ENCODE measurements around the gene RARG. TPM values are rescaled to one million over a fixed set of nuclear protein-coding genes. Genes with fewer than 3 reads are reported as not detected.

RARG gene
- total and polyA plus RNA-seq, 2 of the 8 experiments (the other 6 are each of a cell fraction or from before 2014, with no cell fraction given), result 68.6 to 68.9 TPM

- FAIRE-seq, result no peak
- Histone ChIP-seq H3K14ac (ENCODE audit: insufficient read length) (no peak overlapping the region), H3K79me2 (ENCODE audit: control insufficient read depth in 1 of 2, insufficient read depth in 2 of 2, low read length in 2 of 2) (no peaks in the 10 kb centered on the region; a peak in 1 of 4 replicates), H2BK15ac (ENCODE audit: low read length) (no peak overlapping the region), H2AFZ (ENCODE audit: low read length) (no peak overlapping the region), H3K4ac (replicated peaks; ENCODE audit: insufficient read length, low read depth, low read length) (no peak overlapping the region), H4K5ac (ENCODE audit: insufficient read length, low read depth, low read length) (no peak overlapping the region), H4K91ac (replicated peaks; ENCODE audit: insufficient read length, low read length) (no peak overlapping the region), H3K18ac (ENCODE audit: extremely low read depth, low read length) (no peak overlapping the region), H4K20me1 (replicated peaks in 1 of 2; ENCODE audit: control insufficient read depth in 1 of 2, insufficient read depth in 2 of 2, low read length in 2 of 2) (peaks cover 4 to 8% of the 10 kb centered on the region in 2 experiments), H3K23me2 (ENCODE audit: low read depth, low read length) (peaks cover 8% of the 10 kb centered on the region), H3K27me3 (replicated peaks in 1 of 4; ENCODE audit: control insufficient read depth in 3 of 4, extremely low read depth in 1 of 4, insufficient read depth in 3 of 4, low read length in 3 of 4) (peaks cover 14 to 69% (median 50%) of the 10 kb centered on the region in 4 experiments), H3K9ac (replicated peaks in 1 of 4; ENCODE audit: extremely low read depth in 1 of 4, low read depth in 3 of 4, low read length in 3 of 4) (no peak overlapping the region), H3K9me3 (ENCODE audit: insufficient read depth in 2 of 2, low read depth in 1 of 2, low read length in 1 of 2) (no peaks in the 10 kb centered on the region), H3K56ac (replicated peaks; ENCODE audit: insufficient read length, low read depth, low read length) (no peak overlapping the region), H3K23ac (ENCODE audit: insufficient read length) (no peak overlapping the region), H3K27ac (ENCODE audit: low read depth, low read length) (no peak overlapping the region), H3K4me2 (ENCODE audit: insufficient read depth in 1 of 2, low read depth in 2 of 2, low read length in 2 of 2) (no peak overlapping the region), H3K4me3 (ENCODE audit: extremely low read depth in 1 of 4, insufficient read depth in 2 of 4, low read depth in 3 of 4, low read length in 4 of 4) (no peak overlapping the region), H3K4me1 (replicated peaks in 1 of 4; ENCODE audit: control insufficient read depth in 3 of 4, insufficient read depth in 4 of 4, low read length in 3 of 4) (peaks cover 1 to 10% (median 6%) of the 10 kb centered on the region in 4 experiments; a peak in 6 of 7 replicates), H3K79me1 (ENCODE audit: low read depth, low read length) (no peaks in the 10 kb centered on the region), H3K36me3 (ENCODE audit: control insufficient read depth in 2 of 4, insufficient read depth in 4 of 4, low read length in 3 of 4) (peaks cover 0 to under 1% (median 0%) of the 10 kb centered on the region in 4 experiments; a peak in 1 of 8 replicates), H4K8ac (ENCODE audit: extremely low read depth, insufficient read depth, low read length) (no peak overlapping the region), H2AK5ac (ENCODE audit: low read depth, low read length) (no peak overlapping the region), H2BK5ac (ENCODE audit: low read depth, low read length) (no peak overlapping the region), H2BK12ac (ENCODE audit: low read depth, low read length) (no peak overlapping the region), H2BK20ac (ENCODE audit: low read length) (no peak overlapping the region), H2BK120ac (replicated peaks; ENCODE audit: low read depth, low read length) (no peak overlapping the region)
- WGBS, 2 experiments (ENCODE audit: extremely low coverage in 1 of 2, insufficient coverage in 1 of 2, insufficient read length in 1 of 2, insufficient replicate concordance in 2 of 2, low coverage in 1 of 2, low lambda C conversion rate in 2 of 2, missing lambda C conversion rate in 1 of 2), result 92% methylated on average over 3 of the region's 3 CpGs; no CpG with 5 or more reads in 1 of the 2 experiments
- TF ChIP-seq USF2 (IDR thresholded peaks at IDR 0.05; ENCODE audit: low read length) (no peak), SP4 (IDR thresholded peaks at IDR 0.05; ENCODE audit: low read length) (no peak), PHF8 (conservative IDR thresholded peaks at IDR 0.05; ENCODE audit: low read depth, low read length) (no peak), JUND (IDR thresholded peaks at IDR 0.05; ENCODE audit: low read length) (no peak), TCF12 (IDR thresholded peaks at IDR 0.05; ENCODE audit: low read depth, low read length) (no peak), SP1 (IDR thresholded peaks at IDR 0.05; ENCODE audit: low read depth, low read length) (no peak), ATF2 (IDR thresholded peaks at IDR 0.05; ENCODE audit: low read length) (no peak), ZNF274 (IDR thresholded peaks at IDR 0.05; ENCODE audit: borderline replicate concordance, extremely low read depth, low read length) (no peak), EP300 (IDR thresholded peaks at IDR 0.05; ENCODE audit: borderline replicate concordance in 1 of 2, low read depth in 2 of 2, low read length in 2 of 2) (no peak), GTF2F1 (IDR thresholded peaks at IDR 0.05; ENCODE audit: borderline replicate concordance, low read depth, low read length) (no peak), TAF1 (IDR thresholded peaks at IDR 0.05; ENCODE audit: low read depth, low read length) (no peak), SP2 (IDR thresholded peaks at IDR 0.05; ENCODE audit: low read length) (no peak)
- POLR2A ChIA-PET (ENCODE audit: partially characterized antibody), result interaction anchor here (0.6 kb wide), 1 partner anchor 32 kb away, joined by 3 read pairs; no protein-coding TSS in a partner anchor
- no peak for DNase-seq (ENCODE audit: low read depth in 1 of 2, low spot score in 2 of 2)
- CTCF ChIA-PET (ENCODE audit: partially characterized antibody), result interaction anchor here (0.7 to 3.9 kb wide), 7 partner anchors 13 to 239 kb away, joined by 3 to 21 read pairs (median 4); no protein-coding TSS in a partner anchor
Measured at GRCh38 chr12:53176750-53177149, 55.3 kb downstream of the RARG start.
